Measurements from ENCODE around the gene ZBTB7C.

The ZBTB7C gene

DNA sequence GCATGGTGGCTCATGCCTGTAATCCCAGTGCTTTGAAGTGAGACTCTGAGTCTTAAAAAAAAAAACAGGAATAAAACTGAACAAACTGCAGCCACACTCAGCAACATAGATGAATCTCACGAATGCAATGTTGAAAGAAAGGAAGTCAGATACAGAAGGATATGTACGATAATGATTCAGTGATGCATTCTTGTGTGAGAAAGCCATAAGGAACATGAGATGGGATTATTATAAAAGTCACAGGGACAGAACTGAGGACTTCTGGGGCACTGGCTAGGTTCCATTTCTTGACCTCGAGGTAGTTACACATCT lies 421.8 kb downstream of the ZBTB7C start:
- Histone ChIP-seq H3F3A (ENCODE audit: insufficient read depth) (no peaks in the 10 kb centered on the region), H3K4me3 (ENCODE audit: insufficient read depth, low read length, poor library complexity, severe bottlenecking) (no peak overlapping the region), H3K9me3 (ENCODE audit: insufficient read depth, low read length) (no peaks in the 10 kb centered on the region), H4K20me1 (ENCODE audit: low read depth, low read length) (no peaks in the 10 kb centered on the region), H3K9me2 (replicated peaks; ENCODE audit: insufficient read depth, low read length) (no peaks in the 10 kb centered on the region), H3K36me3 (ENCODE audit: low read length) (no peaks in the 10 kb centered on the region), H3K27me3 (ENCODE audit: low read length) (no peaks in the 10 kb centered on the region), H2AFZ (ENCODE audit: low read depth, low read length, severe bottlenecking) (no peak overlapping the region), H3K27ac (ENCODE audit: low read depth, low read length) (no peak overlapping the region), H3K79me2 (ENCODE audit: insufficient read depth, low read length) (no peaks in the 10 kb centered on the region), H3K9ac (ENCODE audit: low read length) (no peak overlapping the region), H3K4me2 (ENCODE audit: low read depth, low read length, poor library complexity, severe bottlenecking) (no peak overlapping the region)
- TF ChIP-seq, protein P1, sequence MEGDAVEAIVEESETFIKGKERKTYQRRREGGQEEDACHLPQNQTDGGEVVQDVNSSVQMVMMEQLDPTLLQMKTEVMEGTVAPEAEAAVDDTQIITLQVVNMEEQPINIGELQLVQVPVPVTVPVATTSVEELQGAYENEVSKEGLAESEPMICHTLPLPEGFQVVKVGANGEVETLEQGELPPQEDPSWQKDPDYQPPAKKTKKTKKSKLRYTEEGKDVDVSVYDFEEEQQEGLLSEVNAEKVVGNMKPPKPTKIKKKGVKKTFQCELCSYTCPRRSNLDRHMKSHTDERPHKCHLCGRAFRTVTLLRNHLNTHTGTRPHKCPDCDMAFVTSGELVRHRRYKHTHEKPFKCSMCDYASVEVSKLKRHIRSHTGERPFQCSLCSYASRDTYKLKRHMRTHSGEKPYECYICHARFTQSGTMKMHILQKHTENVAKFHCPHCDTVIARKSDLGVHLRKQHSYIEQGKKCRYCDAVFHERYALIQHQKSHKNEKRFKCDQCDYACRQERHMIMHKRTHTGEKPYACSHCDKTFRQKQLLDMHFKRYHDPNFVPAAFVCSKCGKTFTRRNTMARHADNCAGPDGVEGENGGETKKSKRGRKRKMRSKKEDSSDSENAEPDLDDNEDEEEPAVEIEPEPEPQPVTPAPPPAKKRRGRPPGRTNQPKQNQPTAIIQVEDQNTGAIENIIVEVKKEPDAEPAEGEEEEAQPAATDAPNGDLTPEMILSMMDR (IDR thresholded peaks at IDR 0.05; ENCODE audit: insufficient read depth, low read length, poor library complexity, severe bottlenecking): no peak
- no peak for TF ChIP-seq EZH2phosphoT487 (conservative IDR thresholded peaks at IDR 0.05; ENCODE audit: low read length)

DNA sequence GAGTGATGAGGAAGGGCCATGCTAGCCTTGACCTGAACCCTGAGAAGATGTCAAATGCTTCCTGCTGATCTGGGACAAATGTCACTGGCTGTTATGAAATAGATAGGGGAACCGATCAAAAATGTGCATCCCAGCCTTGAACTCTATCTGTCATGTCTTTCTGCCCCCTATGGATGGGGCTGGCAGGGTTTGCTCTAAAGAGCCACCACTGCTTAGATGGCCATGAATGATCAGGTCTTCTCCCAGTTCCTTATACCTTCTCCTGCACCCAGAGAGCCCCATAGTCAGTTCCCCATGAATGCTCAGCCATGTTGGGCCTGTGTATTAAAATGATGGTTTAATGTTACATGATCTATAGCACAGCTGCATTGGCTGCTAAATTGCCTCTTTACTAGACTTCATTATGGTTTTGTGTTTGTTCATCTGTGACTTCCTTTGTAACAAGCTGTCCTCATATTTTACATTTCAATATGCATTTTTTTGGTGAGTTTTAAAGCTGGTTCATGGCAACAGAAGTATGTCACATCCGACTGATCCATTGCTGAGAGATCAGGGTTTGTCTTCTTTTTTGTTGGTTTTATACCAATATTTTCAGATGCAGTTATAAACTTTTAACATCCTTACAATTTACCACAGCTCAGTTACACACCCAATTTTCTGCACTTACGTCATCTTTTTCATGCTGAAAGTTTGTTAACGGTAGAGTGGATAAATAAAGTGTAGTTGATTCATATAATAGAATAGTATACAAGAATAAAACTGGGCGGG lies 422.4 kb downstream of the ZBTB7C start:
- Histone ChIP-seq H3K27ac (ENCODE audit: low read depth, low read length) (no peak overlapping the region), H3K9me2 (replicated peaks; ENCODE audit: insufficient read depth, low read length) (no peaks in the 10 kb centered on the region), H3K36me3 (ENCODE audit: low read length) (no peaks in the 10 kb centered on the region), H2AFZ (ENCODE audit: low read depth, low read length, severe bottlenecking) (no peak overlapping the region), H3K9me3 (ENCODE audit: insufficient read depth, low read length) (no peaks in the 10 kb centered on the region), H3K79me2 (ENCODE audit: insufficient read depth, low read length) (no peaks in the 10 kb centered on the region), H3F3A (ENCODE audit: insufficient read depth) (no peaks in the 10 kb centered on the region), H3K4me3 (ENCODE audit: insufficient read depth, low read length, poor library complexity, severe bottlenecking) (no peak overlapping the region), H3K27me3 (ENCODE audit: low read length) (no peaks in the 10 kb centered on the region), H4K20me1 (ENCODE audit: low read depth, low read length) (no peaks in the 10 kb centered on the region), H3K4me2 (ENCODE audit: low read depth, low read length, poor library complexity, severe bottlenecking) (no peak overlapping the region), H3K9ac (ENCODE audit: low read length) (no peak overlapping the region)
- TF ChIP-seq, protein P1 (IDR thresholded peaks at IDR 0.05; ENCODE audit: insufficient read depth, low read length, poor library complexity, severe bottlenecking): no peak
- no peak for TF ChIP-seq EZH2phosphoT487 (conservative IDR thresholded peaks at IDR 0.05; ENCODE audit: low read length)

DNA sequence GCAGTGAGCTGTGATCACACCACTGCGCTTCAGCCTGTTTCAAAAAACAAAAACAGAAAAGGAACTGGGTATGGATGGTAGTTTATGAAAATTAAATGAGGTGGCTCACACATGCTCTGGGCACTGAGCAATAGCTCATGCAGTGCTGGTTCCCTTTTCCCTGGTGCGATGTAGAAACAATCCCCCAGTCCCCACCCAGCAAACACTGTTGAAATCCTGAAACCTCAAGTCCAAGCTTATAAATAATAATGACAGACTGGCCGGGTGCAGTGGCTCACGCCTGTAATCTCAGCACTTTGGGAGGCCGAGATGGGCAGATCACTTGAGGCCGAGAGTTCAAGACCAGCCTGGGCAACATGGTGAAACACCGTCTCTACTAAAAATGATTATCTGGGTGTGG lies 423.3 kb downstream of the ZBTB7C start:
- H3K36me3 ChIP-seq (ENCODE audit: low read length): no peaks in the 10 kb centered on the region
- H3K27ac ChIP-seq (ENCODE audit: low read depth, low read length): no peak overlapping the region
- H2AFZ ChIP-seq (ENCODE audit: low read depth, low read length, severe bottlenecking): no peak overlapping the region
- no peak overlapping the region for H3K4me2 ChIP-seq (ENCODE audit: low read depth, low read length, poor library complexity, severe bottlenecking)
- no peak overlapping the region for H3K4me3 ChIP-seq (ENCODE audit: insufficient read depth, low read length, poor library complexity, severe bottlenecking)
- no peak overlapping the region for H3K9ac ChIP-seq (ENCODE audit: low read length)
- H3F3A ChIP-seq (ENCODE audit: insufficient read depth): no peaks in the 10 kb centered on the region
- no peaks in the 10 kb centered on the region for H3K79me2 ChIP-seq (ENCODE audit: insufficient read depth, low read length)
- no peaks in the 10 kb centered on the region for H3K9me3 ChIP-seq (ENCODE audit: insufficient read depth, low read length)
- H4K20me1 ChIP-seq (ENCODE audit: low read depth, low read length): no peaks in the 10 kb centered on the region
- no peaks in the 10 kb centered on the region for H3K9me2 ChIP-seq (replicated peaks; ENCODE audit: insufficient read depth, low read length)
- no peak for TF ChIP-seq EZH2phosphoT487 (conservative IDR thresholded peaks at IDR 0.05; ENCODE audit: low read length)
- TF ChIP-seq, protein P1 (IDR thresholded peaks at IDR 0.05; ENCODE audit: insufficient read depth, low read length, poor library complexity, severe bottlenecking): no peak
- no peaks in the 10 kb centered on the region for H3K27me3 ChIP-seq (ENCODE audit: low read length)

Data from SU-DHL-6 (cell line).